HG03571 (cell line): ENCODE data around the gene BTF3L4.
A peak's percentile ranks its signal among the peaks of the same experiment; 100 is the strongest.
"Not testable (repeated sequence)": the region's sequence is repeated elsewhere in the genome, so short reads cannot be mapped to it uniquely, and the experiment has no call there.

Experiments
- ATAC-seq: cut with Tn5 transposase; IDR thresholded peaks from one replicate; pipeline ENCODE4 v1.9.1; 2021; ENCODE audit not compliant: unreplicated experiment

The BTF3L4 gene

DNA sequence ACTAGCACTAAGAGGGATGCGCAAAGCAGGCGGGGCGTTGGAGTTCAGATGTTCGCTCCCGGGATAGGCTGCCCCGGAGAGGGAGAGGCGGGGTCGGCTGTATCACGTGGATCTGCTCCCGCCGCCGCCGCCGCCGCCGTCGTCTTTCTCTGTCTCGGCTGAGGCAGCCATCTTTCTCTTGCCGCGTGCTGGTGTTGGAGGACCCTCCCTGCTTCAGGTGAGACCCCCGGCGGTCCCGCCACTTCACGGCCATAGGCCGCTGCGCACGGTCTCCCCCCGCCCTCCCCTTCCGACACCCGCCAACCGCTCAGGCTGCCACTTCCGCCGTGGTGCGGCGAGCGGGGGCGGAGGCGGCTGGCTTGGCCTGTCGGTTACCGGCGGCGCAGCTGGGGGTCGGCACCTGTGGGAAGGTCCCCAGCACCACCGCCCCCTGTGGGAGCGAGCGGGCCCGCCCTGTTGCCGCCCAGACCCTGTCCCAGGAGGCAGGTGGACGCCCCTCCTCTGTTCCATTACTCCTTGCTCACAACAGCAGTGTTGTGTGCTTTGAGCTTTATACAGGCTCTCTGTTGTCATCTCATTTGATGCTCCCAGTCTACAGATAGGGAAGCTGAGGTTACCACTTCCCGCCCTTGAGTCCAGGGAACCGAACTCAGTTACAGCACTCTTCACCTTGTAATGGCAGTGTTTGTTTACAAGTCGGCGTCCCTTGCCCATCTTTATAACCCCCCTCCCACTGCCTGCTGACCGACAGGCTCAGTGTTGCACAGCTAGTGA, at the start of gene BTF3L4:
BTF3L4 (plus strand) TSS at position 133 of the 774 bp plus-strand sequence. CDS start 3,553 bp downstream, outside the sequence.
- peak; percentile 76 for ATAC-seq

DNA sequence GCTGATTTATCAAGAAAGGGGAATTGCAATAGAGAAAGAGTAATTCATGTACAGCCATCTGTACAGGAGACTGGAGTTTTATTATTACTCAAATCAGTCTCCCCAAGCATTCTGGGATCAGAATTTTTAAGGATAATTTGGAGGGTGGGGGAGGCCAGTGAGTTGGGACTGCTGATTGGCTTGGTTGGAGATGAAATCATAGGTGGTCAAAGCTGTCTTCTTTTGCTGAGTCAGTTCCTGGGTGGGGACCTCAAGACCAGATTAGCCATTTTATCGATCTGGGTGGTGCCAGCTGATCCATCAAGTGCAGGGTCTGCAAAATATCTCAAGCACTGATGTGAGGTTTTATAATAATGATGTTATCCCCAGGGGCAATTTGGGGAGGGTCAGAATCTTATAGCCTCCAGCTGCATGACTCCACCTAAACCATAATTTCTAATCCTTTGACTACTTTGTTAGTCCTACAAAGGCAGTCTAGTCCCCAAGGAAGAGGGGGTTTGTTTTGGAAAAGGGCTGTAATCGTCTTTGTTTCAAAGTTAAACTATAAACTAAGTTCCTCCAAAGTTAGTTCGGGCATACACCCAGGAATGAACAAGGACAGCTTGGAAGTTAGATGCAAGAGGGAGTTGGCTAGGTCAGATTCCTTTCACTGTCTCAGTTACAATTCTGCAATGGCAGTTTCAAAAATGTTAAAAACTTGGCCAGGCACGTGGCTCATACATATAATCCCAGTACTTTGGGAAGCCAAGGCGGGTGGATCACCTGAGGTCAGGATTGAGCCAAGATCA, 48.7 kb upstream of the BTF3L4 start:
- no peak for ATAC-seq

DNA sequence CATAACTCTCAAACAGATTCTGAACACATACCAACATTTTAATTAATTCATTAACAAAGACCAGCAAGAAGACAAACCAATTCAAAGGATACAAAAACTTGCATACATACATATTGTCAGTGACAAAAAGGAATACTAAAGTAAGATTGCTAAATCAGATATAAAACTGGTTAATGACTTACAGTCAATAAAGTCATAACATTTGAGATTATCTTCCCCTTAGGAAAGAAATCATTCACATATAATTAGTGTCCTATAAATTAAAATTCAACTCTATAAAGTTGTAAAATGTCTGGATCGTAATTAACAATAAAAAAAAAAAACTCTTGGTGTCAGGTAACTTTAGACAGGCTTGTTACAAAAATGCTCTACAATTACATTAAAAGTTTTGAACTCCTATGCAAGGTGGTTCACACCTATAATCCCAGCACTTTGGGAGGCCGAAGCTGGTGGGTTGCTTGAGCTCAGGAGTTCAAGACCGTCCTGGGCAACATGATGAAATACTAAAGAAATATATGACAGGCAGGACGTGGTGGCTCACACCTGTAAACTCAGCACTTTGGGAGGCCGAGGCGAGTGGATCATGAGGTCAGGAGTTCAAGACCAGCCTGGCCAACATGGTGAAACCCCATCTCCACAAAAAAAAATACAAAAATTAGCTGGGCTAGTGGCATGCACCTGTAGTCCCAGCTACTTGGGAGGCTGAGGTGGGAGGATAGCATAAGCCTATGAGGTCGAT, 47.9 kb upstream of the BTF3L4 start:
- no peak for ATAC-seq

DNA sequence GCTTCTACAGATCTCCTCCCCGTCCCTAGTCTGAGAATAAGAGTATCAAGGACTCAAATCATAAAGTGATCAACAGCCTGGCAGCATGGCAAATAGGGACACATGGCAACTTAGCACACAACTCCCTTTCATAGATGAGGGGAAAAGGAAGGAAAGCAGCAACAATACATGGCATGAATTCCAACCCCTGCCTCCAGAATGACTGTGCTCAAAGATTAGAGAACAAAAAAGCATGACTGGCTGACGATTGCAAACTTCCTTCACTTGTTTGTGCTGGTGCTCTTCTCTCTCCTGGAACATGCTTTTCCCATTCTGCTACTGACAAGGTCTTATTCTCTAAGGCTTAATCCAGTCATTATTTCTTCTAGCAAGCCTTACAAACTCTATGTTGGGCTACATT, 34.0 kb upstream of the BTF3L4 start:
- ATAC-seq, result no peak

DNA sequence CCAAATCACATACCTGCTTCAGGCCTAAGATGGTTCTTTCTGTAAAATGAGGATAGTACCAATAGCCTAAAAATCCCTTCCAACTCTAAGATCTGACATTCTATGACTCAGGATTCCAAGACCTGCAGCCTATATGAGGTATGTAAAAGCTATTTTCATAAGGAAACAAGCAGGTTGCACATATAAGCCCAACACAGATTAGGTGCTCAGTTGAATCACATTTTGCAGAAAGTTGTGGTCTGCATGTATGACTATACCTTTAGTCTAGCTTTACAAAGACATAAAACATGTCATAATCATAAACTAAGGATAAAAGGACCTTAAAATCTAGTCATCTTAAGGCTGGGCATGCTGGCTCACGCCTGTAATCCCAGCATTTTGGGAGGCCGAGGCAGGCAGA, 29.8 kb upstream of the BTF3L4 start:
- ATAC-seq, result no peak

DNA sequence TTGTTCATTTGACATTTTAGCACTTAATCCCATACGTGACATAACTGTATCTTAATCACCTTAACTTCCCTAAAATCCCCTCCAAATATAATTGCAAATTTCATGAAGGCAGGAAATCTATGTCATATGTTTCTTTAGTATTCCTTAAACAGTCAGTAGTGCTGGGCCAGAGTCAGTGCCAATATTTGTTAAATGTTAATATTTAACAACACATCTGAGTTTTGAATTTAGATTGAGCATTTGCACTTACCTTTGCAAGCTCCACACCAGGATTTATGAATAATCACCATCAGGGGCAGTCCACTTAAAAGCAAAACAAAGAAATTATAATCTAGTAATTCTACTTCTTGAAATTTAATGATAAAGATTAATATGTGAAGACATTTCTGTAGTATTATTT, 27.8 kb upstream of the BTF3L4 start:
- no peak for ATAC-seq

DNA sequence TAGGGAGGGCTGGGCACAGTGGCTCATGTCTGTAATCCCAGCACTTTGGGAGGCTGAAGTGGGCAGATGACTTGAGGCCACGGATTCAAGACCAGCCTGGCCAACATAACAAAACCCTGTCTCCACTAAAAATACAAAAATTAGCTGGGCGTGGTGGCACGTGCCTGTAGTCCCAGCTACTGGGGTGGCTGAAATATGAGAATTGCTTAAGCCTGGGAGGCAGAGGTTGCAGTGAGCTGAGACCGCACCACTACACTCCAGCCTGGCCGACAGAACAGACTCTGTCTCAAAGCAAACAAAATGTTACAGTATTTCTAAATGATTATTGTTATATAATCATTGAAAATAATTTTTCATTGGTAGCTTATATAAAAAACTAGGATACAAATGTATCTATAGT, 27.3 kb upstream of the BTF3L4 start:
- not testable (repeated sequence) for ATAC-seq

DNA sequence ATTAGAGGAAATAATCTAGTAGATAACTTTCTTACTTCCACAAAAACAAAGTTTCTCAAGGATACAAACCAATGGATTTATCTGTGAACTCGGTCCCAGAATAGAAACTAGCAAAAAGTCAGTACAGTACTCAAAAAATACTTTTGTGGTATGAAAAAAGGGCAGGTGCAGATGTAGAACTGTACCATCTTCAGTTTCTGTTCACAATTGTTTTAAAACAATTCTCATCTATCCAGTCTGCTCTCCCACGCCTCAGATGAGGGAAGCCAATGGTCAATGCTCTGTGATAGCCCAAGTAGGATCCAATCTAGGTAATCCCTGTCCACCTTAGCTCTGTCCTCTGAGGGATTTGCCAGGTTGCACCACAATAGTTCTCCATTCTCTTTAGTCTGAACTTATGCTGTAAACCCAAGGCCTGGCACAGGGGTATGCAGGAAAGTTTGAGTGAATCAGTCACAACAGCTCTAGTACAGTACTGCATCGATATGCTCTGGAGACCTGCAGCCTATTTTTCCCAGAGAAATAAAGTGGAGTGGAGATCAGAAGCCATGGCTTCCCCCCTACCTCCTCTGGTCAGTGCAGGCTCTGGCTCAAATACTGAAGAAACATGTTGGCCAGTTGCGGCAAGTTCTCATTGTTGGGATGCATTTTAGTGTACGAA, 23.8 kb upstream of the BTF3L4 start:
- ATAC-seq, result peak; percentile 27

DNA sequence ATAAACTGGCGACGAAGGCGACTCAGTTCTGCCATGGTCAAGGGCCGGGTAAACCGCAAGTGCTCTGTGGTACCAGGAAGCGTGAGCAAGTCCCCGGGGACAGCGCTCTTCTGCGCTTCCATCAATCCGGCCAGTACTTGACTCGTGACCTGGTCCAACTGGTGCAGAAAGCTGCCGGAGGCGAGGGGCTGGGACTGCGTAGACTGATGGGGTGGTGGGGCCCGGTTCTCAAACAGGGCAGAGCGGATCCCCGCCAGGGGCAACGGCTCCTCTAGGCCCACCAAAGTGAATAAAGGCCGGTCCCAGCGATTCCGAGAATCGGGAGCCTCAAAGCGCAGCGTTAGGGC, 23.3 kb upstream of the BTF3L4 start:
- peak; percentile 54 for ATAC-seq

DNA sequence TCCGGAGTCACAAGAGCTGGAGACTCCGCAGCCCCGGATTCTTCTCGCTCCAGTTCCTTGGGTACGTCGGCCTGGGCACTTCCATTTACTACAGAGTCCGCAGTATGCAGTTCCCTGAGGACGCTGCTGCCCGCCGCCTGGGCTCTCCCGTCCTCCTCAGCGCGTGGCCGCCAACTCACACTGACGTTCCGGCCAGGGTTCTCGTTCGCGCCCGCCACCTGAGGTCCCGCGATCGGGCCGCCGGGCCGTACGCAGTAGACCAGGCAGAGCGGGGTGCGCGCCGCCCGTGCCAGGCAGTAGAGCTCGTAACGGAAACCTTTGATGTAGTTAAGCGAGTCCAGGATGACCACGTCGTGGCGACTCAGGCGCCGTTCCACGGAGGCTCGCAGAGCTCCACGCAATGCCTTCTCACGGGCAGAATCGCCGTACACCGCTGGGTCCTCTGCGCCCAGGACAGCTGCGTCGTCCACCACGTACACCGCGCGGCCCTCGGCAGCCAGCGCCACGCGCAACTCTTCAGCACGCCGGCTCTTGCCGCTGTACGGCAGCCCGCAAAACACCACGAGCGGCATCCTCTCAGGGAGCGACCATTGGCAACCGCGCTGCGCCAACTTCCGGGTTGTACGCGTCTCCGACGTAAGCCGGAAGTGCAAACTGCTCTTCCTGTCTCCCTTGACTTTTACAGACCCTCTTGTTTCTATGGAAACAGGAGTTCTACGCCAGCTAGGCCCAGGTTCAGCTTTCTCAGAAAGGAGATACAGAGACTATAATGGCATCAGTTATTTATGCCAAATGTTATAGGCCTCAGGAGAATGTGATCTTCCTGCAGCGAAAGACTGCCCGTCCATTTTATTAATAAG, 22.7 kb upstream of the BTF3L4 start, which contains the start of gene KTI12:
KTI12 (minus strand) TSS at position 621 of the 860 bp plus-strand sequence; CDS start at position 572, 49 bp downstream.
- peak; percentile 81 for ATAC-seq

DNA sequence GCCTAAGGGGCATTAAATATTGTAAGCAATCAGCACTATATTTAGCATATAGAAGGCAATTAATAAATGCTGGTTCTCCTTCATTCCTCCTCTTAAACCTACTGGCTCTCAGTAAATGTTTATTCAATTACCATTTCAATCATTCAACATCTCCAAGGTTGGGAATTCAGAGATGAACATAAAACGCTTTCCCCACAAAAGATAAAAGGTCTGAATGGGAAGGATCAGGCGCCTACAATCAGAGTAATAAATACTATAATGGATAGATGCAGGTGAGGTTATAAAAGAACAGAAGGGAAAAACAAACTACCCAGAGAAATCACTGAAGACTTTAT, 22.1 kb upstream of the BTF3L4 start:
- ATAC-seq, result no peak

DNA sequence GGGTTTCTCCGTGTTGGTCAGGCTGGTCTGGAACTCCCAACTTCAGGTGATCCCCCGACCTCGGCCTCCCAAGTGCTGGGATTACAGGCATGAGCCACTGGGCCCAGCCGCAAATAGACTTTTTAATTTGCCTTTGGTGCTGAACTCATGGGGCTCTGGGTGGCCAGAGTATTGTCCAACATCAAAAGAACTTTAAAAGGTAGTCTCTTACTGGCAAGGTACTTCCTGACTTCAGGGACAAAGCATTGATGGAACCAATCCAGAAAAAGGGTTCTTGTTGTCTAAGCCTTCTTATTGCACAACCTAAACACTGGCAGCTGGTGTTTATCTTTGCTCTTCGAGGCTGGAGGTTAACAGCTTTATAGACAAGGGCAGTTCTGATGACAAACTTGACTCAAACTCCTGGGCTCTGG, 18.7 kb upstream of the BTF3L4 start:
- ATAC-seq, result no peak

DNA sequence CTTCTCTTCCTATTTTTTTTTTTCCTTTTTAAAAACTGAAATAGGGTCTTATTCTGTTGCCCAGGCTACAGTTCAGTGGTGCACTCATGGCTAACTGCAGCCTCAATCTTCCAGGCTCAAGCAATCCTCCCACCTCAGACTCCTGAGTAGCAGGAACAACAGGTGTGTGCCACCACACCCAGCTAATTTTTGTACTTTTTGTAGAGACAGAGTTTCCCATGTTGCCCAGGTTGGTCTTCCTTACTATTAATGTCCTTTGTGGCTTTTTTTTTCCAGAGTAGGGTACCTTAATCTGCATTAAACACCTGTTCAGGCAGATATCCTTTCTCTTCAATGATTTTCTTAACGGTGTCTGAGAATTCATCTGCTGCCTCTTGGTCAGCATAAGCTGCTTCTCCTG, 18.2 kb upstream of the BTF3L4 start:
- ATAC-seq, result no peak

DNA sequence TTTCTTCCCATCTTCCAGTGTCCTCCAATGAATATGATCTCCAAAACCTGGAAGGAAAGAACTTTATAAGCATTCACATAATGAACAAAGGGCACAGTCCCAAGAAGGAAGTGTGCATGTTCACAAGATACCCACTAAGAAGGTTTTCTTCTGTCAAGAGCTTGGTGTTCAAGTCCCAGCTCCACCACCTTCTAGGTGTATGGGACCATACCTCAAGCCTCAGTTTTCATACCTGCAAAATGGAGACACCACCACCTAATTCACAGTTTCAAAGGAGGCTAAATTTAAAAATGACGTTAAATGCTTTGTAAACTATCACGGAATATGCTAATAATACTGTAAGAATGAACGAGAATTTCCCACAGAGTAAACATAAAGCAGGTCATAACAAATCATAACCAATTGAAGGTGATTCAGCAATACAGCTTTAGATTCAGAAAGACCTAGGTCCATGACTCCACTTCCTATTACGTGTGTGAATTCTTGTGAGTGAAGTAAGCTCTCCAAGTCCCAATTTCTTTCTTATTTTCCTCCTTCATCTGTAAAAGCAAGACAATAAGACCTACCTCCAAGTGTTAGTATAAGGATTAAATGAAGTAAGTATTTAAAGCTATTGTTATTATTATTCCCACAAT, 14.4 kb upstream of the BTF3L4 start:
- ATAC-seq, result no peak

DNA sequence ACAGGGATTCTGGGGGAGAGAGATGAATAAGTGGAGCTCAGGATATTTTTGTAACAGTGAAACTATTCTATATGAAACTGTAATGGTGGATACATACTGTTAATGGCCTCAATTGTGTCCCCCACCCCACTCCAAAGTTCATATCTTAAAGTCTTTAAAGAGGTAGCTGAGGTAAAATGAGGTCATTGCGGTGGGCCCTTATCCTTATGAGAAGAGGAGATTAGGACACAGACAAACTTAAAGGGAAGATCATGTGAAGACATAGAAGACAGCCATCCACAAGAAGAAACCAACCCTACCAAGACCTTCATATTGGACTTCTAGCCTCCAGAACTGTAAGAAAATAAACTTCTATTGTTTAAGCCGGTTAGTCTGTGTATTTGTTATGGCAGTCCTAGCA, 10.9 kb upstream of the BTF3L4 start:
- no peak for ATAC-seq

DNA sequence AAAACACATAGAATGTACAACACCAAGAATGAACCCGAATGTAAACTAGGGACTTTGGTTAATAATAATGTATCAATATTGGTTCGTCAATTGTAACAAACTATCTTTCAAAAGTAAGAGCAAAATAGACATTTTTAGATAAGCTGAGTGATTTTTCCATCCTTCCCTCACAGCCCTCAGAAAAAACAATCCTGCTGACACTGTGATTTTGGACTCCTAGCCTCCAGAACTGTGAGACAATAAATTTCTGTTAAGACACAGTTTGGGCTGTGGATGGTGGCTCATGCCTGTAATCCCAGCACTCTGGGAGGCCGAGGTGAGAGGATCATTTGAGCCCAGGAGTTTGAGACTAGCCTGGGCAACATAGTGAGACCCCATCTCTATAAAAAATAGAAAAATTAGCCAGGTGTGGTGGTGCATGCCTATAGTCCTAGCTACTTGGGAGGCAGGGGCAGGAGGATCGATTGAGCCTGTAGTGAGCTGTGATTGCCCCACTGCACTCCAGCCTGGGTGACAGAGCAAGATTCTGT, 10.4 kb upstream of the BTF3L4 start:
- not testable (repeated sequence) for ATAC-seq

DNA sequence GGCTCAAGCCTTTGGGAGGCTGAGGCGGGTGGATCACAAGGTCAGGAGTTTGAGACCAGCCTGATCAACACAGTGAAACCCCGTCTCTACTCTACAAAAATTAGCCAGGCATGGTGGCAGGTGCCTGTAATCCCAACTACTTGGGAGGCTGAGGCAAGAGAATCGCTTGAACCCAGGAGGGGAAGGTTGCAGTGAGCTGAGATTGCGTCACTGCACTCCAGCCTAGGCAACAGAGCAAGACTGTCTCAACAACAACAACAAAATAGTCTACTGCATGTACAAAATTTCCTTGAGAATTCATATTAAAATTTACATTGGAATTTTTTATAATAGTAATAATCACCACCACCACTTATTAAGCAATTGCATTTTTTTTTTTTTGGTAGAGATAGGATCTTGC, 6.8 kb upstream of the BTF3L4 start:
- not testable (repeated sequence) for ATAC-seq

DNA sequence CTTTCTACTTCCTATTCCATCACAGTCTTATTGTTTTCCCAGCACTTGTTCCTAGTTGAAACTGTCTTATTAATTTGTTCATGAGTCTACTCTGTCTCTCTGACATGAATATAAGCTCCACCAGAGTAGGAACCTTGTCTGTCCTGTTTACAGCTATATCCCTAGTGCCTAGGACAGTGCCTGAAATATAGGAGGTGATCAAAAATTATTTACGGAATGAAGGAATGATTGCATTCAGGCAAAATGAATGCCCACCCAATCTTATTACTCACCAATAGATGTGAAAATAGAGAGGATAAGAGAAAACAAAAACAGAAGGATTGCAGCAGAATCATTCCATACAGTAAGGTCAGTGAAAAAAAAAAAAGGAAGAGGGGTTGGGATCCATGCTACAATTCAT, 2.2 kb upstream of the BTF3L4 start:
- ATAC-seq, result no peak

DNA sequence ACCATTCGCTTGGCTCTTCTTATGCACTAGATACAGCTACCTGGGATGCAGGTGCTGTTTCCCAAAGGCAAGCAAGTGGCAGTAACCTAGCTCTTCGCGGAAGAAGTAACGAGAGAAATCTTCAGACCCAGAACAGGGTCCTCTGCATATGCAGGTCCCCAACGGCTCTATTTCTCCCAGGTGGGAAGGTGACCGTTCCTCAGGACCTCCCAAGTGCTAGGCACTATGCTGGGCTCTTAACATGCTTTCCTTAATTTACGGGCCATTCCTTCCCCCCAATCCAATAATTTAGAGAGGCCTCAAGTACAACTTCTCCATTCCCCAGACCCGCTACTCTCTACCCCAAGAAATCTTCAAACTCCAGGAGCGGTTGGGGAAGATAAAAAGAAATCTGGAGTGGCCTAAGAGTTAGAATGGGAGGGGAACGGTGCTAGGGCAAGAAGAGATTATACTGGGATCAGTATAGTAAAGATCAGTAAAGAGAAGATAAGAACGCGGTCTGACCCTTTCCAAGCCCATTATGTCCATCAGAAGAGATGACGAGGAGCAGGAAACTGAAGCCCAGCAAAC, 1.5 kb upstream of the BTF3L4 start:
- no peak for ATAC-seq
